Esophagus muscularis mucosa (tissue), 4 donors: ENCODE measurements around the gene MYCBPAP. TPM values are rescaled to one million over a fixed set of nuclear protein-coding genes. Genes with fewer than 3 reads are reported as not detected.
A peak's percentile ranks its signal among the peaks of the same experiment; 100 is the strongest.

Experiments
- DNase-seq: peaks from one replicate; pipeline ENCODE4 v3.0.0-alpha.2; 2017; ENCODE audit errors: extremely low spot score
- H3K27ac ChIP-seq, 4 donors: fragments of 200-600 bp; sonication (generic); replicated peaks in 1 of 4; 1 replicate in 3 of 4; 2 replicates in 1 of 4; pipeline ENCODE4 v1.5.1; 2016 to 2019; ENCODE audit warnings: mild to moderate bottlenecking in 1 of 4
- H3K27me3 ChIP-seq, 4 donors: fragments of 200-600 bp; sonication (generic); one replicate each; pipeline versions ENCODE4 v1.5.1 to v1.6.0; 2016 to 2019
- H3K36me3 ChIP-seq, 4 donors: fragments of 200-600 bp; sonication (generic); one replicate each; pipeline ENCODE4 v1.5.1; 2016 to 2019
- H3K4me1 ChIP-seq, 4 donors: fragments of 200-600 bp; sonication (generic); one replicate each; pipeline ENCODE4 v1.5.1; 2016 to 2019
- H3K4me3 ChIP-seq, 4 donors: fragments of 200-600 bp; sonication (generic); 1 replicate in 2 of 4; 2 replicates in 2 of 4; pipeline ENCODE4 v1.5.1; 2016 to 2019; ENCODE audit warnings: mild to moderate bottlenecking in 4 of 4, moderate library complexity in 1 of 4
- H3K9me3 ChIP-seq, 4 donors: fragments of 200-600 bp; sonication (generic); 1 replicate in 3 of 4; 2 replicates in 1 of 4; pipeline ENCODE4 v1.5.1; 2016 to 2019
- EP300 ChIP-seq: sonication (generic); formaldehyde crosslinking; IDR thresholded peaks from one replicate; pipeline ENCODE4 v1.6.1; 2017; ENCODE audit warnings: antibody characterized with exemption
- POLR2A ChIP-seq: fragments of 450-650 bp; IDR thresholded peaks from one replicate; pipeline ENCODE4 v1.6.1; 2017; ENCODE audit warnings: antibody characterized with exemption, moderate library complexity, mild to moderate bottlenecking, low read depth
- POLR2AphosphoS5 ChIP-seq, 2 donors: sonication (generic); formaldehyde crosslinking; IDR thresholded peaks; one replicate each; pipeline ENCODE4 v1.6.1; 2017; ENCODE audit warnings: antibody characterized with exemption in 2 of 2
- WGBS: methylation state at CpG from one replicate; pipeline ENCODE4 v1.1.5; 2018; 5-methylcytosine and 5-hydroxymethylcytosine counted together
- intact Hi-C: fragments of 100-400 bp; cut with DNase I; formaldehyde crosslinking; loops from one replicate; pipeline ENCODE4 v1.15.1; 2023
- total RNA-seq, 4 donors: library from RNA; depleted of rRNA; stranded (reverse); fragments of >200 nt; gene quantifications; one replicate each; pipeline versions ENCODE4 v1.1.0 to v1.2.1, GENCODE V29; 2016
- TF ChIP-seq, protein P1 (sequence below), 3 experiments: fragments of 200-600 bp in 2 of 3; fragments of 450-650 bp in 1 of 3; sonication (generic) in 2 of 3; IDR thresholded peaks; one replicate each; pipeline ENCODE4 v1.5.1; 2017 to 2019; ENCODE audit warnings: antibody characterized with exemption in 3 of 3, mild to moderate bottlenecking in 2 of 3, moderate library complexity in 1 of 3

The MYCBPAP gene
- total RNA-seq, 4 donors from 2014 or later = 0.33 to 1.6 (median 1.2) TPM; not detected in 1

DNA sequence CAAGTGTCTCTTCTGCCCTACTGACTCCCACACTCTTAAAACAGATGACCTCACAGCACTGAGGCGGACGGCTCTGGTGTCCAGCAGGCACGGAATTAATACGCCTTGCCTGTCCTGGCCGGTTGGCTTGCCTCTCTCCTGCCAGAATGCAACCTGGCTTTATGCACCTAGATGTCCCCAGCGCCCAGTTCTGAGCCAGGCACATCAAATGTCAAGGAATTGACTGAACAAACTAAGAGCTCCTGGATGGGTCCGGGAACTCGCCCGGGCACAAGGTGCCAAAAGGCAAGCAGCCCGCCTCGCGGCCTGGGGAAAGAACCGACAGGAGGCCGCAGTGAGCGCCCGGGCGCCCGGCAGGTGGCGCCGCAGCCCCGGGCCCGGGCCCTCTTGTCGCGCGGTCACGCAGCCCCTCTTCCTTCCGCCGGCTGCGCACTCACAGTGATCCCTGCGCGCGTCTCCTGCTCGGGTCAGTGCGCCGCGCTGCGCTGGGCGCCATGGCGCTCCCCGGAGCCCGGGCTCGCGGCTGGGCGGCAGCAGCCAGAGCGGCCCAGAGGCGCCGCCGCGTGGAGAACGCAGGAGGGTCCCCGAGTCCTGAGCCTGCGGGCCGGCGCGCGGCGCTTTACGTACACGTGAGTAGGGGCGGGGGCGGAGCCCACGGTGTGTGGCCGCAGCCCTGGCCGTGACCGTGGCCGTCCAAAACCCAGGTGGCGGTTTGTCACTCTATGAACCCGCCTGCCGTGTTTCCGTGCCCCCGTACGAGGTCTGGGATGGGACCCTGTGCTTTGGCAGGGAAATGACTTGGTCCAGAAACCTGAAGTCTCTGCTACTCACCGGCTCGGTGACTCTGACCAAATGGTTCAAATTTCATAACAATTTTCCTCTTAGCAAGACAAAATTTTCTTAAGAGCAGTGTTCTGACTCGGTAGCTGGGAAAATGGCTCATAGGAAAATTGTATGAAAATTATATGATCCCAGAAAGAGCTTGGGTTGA lies 29.6 kb upstream of the MYCBPAP start, which contains the start of gene RSAD1:
Gene RSAD1, plus strand, starts transcription at position 470 of the 991 bp plus-strand sequence. Its CDS starts 25 bp downstream, at position 495.
- Histone ChIP-seq H3K4me1 (peaks cover 35 to 42% (median 37%) of the 10 kb centered on the region in 4 donors), H3K27me3 (peaks cover 0 to 16% (median 5%) of the 10 kb centered on the region in 4 donors), H3K27ac (peak within 1 kb of the TSS; percentile 86 to 92 (median 88)), H3K36me3 (peaks cover 0 to 25% (median 14%) of the 10 kb centered on the region in 4 donors), H3K9me3 (no peaks in the 10 kb centered on the region), H3K4me3 (peak within 1 kb of the TSS; percentile 72 to 86 (median 77))
- DNase-seq = peak; percentile 94
- intact Hi-C loops = no loop called here
- TF ChIP-seq EP300 (no peak), POLR2AphosphoS5 (IDR thresholded peaks at IDR 0.05) (peak; percentile 74 to 89), POLR2A (peak; percentile 91)
- TF ChIP-seq, protein P1, sequence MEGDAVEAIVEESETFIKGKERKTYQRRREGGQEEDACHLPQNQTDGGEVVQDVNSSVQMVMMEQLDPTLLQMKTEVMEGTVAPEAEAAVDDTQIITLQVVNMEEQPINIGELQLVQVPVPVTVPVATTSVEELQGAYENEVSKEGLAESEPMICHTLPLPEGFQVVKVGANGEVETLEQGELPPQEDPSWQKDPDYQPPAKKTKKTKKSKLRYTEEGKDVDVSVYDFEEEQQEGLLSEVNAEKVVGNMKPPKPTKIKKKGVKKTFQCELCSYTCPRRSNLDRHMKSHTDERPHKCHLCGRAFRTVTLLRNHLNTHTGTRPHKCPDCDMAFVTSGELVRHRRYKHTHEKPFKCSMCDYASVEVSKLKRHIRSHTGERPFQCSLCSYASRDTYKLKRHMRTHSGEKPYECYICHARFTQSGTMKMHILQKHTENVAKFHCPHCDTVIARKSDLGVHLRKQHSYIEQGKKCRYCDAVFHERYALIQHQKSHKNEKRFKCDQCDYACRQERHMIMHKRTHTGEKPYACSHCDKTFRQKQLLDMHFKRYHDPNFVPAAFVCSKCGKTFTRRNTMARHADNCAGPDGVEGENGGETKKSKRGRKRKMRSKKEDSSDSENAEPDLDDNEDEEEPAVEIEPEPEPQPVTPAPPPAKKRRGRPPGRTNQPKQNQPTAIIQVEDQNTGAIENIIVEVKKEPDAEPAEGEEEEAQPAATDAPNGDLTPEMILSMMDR (IDR thresholded peaks at IDR 0.05) = peak; percentile 90 to 92 (median 91)
- WGBS = 5% methylated on average over 4 of the region's 75 CpGs

DNA sequence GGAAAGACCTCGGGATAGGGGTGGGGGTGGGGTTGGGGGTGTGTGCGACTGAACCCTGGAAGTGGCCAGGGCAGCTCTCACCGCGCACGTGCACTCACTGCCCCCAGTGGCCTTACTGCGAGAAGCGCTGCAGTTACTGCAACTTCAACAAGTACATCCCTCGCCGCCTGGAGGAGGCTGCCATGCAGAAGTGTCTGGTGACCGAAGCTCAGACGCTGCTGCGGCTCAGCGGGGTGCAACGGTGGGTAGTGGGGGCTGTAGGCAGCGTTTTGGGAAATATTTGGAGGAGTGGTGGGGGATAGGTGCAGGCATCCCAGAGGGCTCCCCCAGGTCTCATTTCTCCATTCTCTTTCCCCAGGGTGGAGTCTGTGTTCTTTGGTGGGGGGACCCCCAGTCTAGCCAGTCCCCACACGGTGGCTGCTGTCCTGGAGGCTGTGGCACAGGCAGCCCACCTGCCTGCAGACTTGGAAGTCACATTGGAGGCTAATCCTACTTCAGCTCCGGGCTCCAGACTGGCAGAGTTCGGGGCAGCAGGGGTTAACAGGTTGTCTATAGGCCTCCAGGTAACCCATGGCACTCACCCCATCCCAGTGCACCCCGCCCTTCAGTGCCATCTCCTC lies 28.6 kb upstream of the MYCBPAP start:
- DNase-seq = peak; percentile 93
- intact Hi-C loops = loop anchor here (2.0 to 10.0 kb wide), 4 partner anchors 63 to 365 kb away; partner anchors contain the start of gene ABCC3
- Histone ChIP-seq H3K9me3 (no peaks in the 10 kb centered on the region), H3K4me3 (peak overlapping the region; percentile 72 to 86 (median 77)), H3K27ac (peak overlapping the region; percentile 86 to 92 (median 88)), H3K36me3 (peaks cover 7 to 26% (median 22%) of the 10 kb centered on the region in 4 donors), H3K27me3 (peaks cover 0 to 16% (median 5%) of the 10 kb centered on the region in 4 donors), H3K4me1 (peaks cover 35 to 42% (median 37%) of the 10 kb centered on the region in 4 donors)
- 9% methylated on average over 17 of the region's 19 CpGs for WGBS
- TF ChIP-seq POLR2A (no peak), EP300 (no peak), POLR2AphosphoS5 (IDR thresholded peaks at IDR 0.05) (peak in 1 of 2 donors; percentile 56)
- TF ChIP-seq, protein P1 (IDR thresholded peaks at IDR 0.05) = peak; percentile 38 to 64 (median 38)

DNA sequence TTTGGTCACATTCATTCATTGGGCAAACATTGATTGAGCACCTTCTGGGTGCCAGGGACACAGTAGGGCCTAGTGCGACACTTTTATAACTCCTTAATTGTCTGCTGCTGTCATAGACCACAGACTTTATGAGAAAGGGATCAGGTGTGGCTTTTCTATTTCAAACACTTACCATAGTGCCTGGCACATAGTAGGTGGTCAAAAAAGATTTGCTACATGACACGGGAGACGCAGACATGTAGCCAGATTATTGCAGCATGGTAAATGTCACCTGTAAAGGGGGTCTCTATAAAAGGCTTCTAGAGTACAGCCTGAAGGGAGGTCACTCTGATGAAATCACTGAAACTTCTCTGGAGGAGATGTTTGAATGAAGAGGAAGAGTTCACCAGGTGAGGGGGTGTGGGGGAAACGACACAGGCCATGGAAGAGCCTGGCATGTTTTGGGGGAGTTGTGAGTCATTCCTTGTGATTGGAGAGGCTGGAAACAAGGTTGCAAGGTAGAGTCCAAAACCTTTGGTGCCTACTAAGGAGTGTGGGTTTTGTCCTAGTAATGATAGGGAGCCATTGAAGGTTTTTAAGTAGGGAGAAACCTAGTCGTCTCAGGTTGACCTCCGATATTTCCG lies 28.0 kb upstream of the MYCBPAP start:
- Histone ChIP-seq H3K27me3 (peaks cover 0 to 16% (median 5%) of the 10 kb centered on the region in 4 donors), H3K36me3 (peaks cover 7 to 32% (median 28%) of the 10 kb centered on the region in 4 donors), H3K4me3 (peak overlapping the region in 1 of 4 donors; percentile 80), H3K9me3 (no peaks in the 10 kb centered on the region), H3K4me1 (peaks cover 35 to 42% (median 37%) of the 10 kb centered on the region in 4 donors), H3K27ac (peak overlapping the region in 2 of 4 donors; percentile 87 to 92)
- no peak for DNase-seq
- intact Hi-C loops = loop anchor here (2.0 to 10.0 kb wide), 4 partner anchors 63 to 365 kb away; partner anchors contain the start of gene ABCC3
- TF ChIP-seq POLR2A (no peak), POLR2AphosphoS5 (IDR thresholded peaks at IDR 0.05) (no peak), EP300 (no peak)
- TF ChIP-seq, protein P1 (IDR thresholded peaks at IDR 0.05) = no peak
- WGBS = 88% methylated on average over 7 of the region's 7 CpGs

DNA sequence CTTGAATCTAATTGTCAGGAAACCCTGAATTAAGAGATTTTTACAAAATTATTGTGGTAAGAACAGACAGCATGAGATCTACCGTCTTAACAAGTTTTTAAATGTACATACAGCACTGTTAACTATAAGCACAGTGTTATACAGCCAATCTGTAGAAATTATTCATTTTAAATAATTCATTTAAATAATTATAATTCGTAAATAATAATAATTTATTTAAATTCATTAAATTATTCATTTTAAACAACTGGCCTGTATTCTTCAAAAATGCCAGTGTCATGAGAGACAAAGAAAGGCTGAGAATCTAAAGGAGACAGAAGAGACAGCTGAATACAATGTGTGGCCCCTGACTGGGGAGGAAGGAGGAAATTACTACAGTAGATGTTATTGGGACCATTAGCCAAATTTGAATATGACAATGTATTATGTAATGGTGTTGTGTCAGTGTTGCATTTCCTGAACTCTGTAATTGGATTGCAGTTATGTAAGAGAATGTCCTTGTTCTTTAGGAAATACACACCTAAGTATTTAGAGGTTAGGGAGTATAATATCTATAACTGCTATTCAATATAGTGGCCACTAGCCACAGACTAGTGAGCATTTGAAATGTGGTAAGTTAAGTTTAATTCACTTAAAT lies 27.3 kb upstream of the MYCBPAP start:
- WGBS = 90% methylated on average over 2 of the region's 2 CpGs
- intact Hi-C loops = loop anchor here (2.0 to 10.0 kb wide), 4 partner anchors 62 to 364 kb away; partner anchors contain the start of gene ABCC3
- Histone ChIP-seq H3K27ac (no peak overlapping the region), H3K4me3 (no peak overlapping the region), H3K4me1 (peaks cover 35 to 42% (median 37%) of the 10 kb centered on the region in 4 donors), H3K9me3 (no peaks in the 10 kb centered on the region), H3K36me3 (peaks cover 12 to 39% (median 35%) of the 10 kb centered on the region in 4 donors), H3K27me3 (peaks cover 0 to 14% (median 5%) of the 10 kb centered on the region in 4 donors)
- no peak for DNase-seq
- TF ChIP-seq POLR2AphosphoS5 (IDR thresholded peaks at IDR 0.05) (no peak), EP300 (no peak), POLR2A (no peak)
- TF ChIP-seq, protein P1 (IDR thresholded peaks at IDR 0.05) = no peak
